ENCODE data around the gene NLN.

The NLN gene

GRCh38 chr5:65856520-65856919 is 134.5 kb downstream of the NLN start:
- Histone ChIP-seq H3K36me3 (replicated peaks; ENCODE audit: insufficient read depth, low read length) (no peaks in the 10 kb centered on the region), H3K27me3 (replicated peaks; ENCODE audit: insufficient read depth, low read length) (no peaks in the 10 kb centered on the region), H3K9ac (ENCODE audit: low read length) (no peak overlapping the region), H3K4me3 (ENCODE audit: low read length) (no peak overlapping the region), H4K20me1 (ENCODE audit: insufficient read depth, low read length) (no peaks in the 10 kb centered on the region), H2AFZ (ENCODE audit: low read length) (no peak overlapping the region), H3K9me2 (replicated peaks; ENCODE audit: insufficient read depth, low read length) (no peaks in the 10 kb centered on the region), H3F3A (ENCODE audit: insufficient read depth, low read length) (no peaks in the 10 kb centered on the region), H3K9me3 (replicated peaks; ENCODE audit: insufficient read depth, low read length) (no peaks in the 10 kb centered on the region), H3K27ac (ENCODE audit: low read length) (no peak overlapping the region), H3K4me2 (ENCODE audit: low read depth, low read length) (no peak overlapping the region), H3K4me1 (ENCODE audit: low read length) (no peaks in the 10 kb centered on the region), H3K79me2 (ENCODE audit: low read length) (no peaks in the 10 kb centered on the region)
- no peak for DNase-seq
- no peak for TF ChIP-seq CTCF (IDR thresholded peaks at IDR 0.05; ENCODE audit: low read length)
- no peak for TF ChIP-seq EZH2 (optimal IDR thresholded peaks at IDR 0.05; ENCODE audit: low read depth, low read length)
- TF ChIP-seq EZH2phosphoT487 (IDR thresholded peaks at IDR 0.05; ENCODE audit: low read length), result no peak

GRCh38 chr5:65858316-65858715 is 136.3 kb downstream of the NLN start:
- TF ChIP-seq EZH2 (optimal IDR thresholded peaks at IDR 0.05; ENCODE audit: low read depth, low read length), result no peak
- no peak for TF ChIP-seq CTCF (IDR thresholded peaks at IDR 0.05; ENCODE audit: low read length)
- Histone ChIP-seq H3K4me3 (ENCODE audit: low read length) (no peak overlapping the region), H3K27ac (ENCODE audit: low read length) (no peak overlapping the region), H3K36me3 (replicated peaks; ENCODE audit: insufficient read depth, low read length) (no peaks in the 10 kb centered on the region), H4K20me1 (ENCODE audit: insufficient read depth, low read length) (no peaks in the 10 kb centered on the region), H2AFZ (ENCODE audit: low read length) (no peak overlapping the region), H3K4me2 (ENCODE audit: low read depth, low read length) (no peak overlapping the region), H3K4me1 (ENCODE audit: low read length) (no peaks in the 10 kb centered on the region), H3K9me2 (replicated peaks; ENCODE audit: insufficient read depth, low read length) (no peaks in the 10 kb centered on the region), H3K9me3 (replicated peaks; ENCODE audit: insufficient read depth, low read length) (no peaks in the 10 kb centered on the region), H3K27me3 (replicated peaks; ENCODE audit: insufficient read depth, low read length) (no peaks in the 10 kb centered on the region), H3K79me2 (ENCODE audit: low read length) (no peaks in the 10 kb centered on the region), H3F3A (ENCODE audit: insufficient read depth, low read length) (no peaks in the 10 kb centered on the region), H3K9ac (ENCODE audit: low read length) (no peak overlapping the region)
- DNase-seq, result no peak

- no peak overlapping the region for H3K4me2 ChIP-seq (ENCODE audit: low read depth, low read length)
- no peaks in the 10 kb centered on the region for H3F3A ChIP-seq (ENCODE audit: insufficient read depth, low read length)
- H3K4me1 ChIP-seq (ENCODE audit: low read length), result no peaks in the 10 kb centered on the region
- no peaks in the 10 kb centered on the region for H4K20me1 ChIP-seq (ENCODE audit: insufficient read depth, low read length)
- H3K27me3 ChIP-seq (replicated peaks; ENCODE audit: insufficient read depth, low read length), result no peaks in the 10 kb centered on the region
- H3K4me3 ChIP-seq (ENCODE audit: low read length), result no peak overlapping the region
- no peak overlapping the region for H3K9ac ChIP-seq (ENCODE audit: low read length)
- no peak for DNase-seq
- H3K9me3 ChIP-seq (replicated peaks; ENCODE audit: insufficient read depth, low read length), result no peaks in the 10 kb centered on the region
- H3K9me2 ChIP-seq (replicated peaks; ENCODE audit: insufficient read depth, low read length), result no peaks in the 10 kb centered on the region
- H3K36me3 ChIP-seq (replicated peaks; ENCODE audit: insufficient read depth, low read length), result no peaks in the 10 kb centered on the region
- H3K27ac ChIP-seq (ENCODE audit: low read length), result no peak overlapping the region
- TF ChIP-seq CTCF (IDR thresholded peaks at IDR 0.05; ENCODE audit: low read length) (no peak), EZH2 (optimal IDR thresholded peaks at IDR 0.05; ENCODE audit: low read depth, low read length) (no peak), EZH2phosphoT487 (IDR thresholded peaks at IDR 0.05; ENCODE audit: low read length) (no peak)
- no peaks in the 10 kb centered on the region for H3K79me2 ChIP-seq (ENCODE audit: low read length)
- H2AFZ ChIP-seq (ENCODE audit: low read length), result no peak overlapping the region
These were observed 139.8 kb downstream of the NLN start for GRCh38 chr5:65861830-65862241.
